H4 (cell line): ENCODE measurements around the gene TAPBPL. TPM values are rescaled to one million over a fixed set of nuclear protein-coding genes. Genes with fewer than 3 reads are reported as not detected.
"Not testable (repeated sequence)": the region's sequence is repeated elsewhere in the genome, so short reads cannot be mapped to it uniquely, and the experiment has no call there.

Experiments
- DNase-seq: peaks from one replicate; pipeline ENCODE4 v3.0.0-alpha.2; 2015; ENCODE audit warnings: low spot score
- total RNA-seq: library from RNA; depleted of rRNA; stranded (reverse); fragments of >200 nt; shearing (Covaris generic); gene quantifications from 2 replicates; pipeline ENCODE4 v1.2.3, GENCODE V29; 2014

Gene TAPBPL
- total RNA-seq, 1 experiment from 2014 or later, result 20.5 TPM

DNA sequence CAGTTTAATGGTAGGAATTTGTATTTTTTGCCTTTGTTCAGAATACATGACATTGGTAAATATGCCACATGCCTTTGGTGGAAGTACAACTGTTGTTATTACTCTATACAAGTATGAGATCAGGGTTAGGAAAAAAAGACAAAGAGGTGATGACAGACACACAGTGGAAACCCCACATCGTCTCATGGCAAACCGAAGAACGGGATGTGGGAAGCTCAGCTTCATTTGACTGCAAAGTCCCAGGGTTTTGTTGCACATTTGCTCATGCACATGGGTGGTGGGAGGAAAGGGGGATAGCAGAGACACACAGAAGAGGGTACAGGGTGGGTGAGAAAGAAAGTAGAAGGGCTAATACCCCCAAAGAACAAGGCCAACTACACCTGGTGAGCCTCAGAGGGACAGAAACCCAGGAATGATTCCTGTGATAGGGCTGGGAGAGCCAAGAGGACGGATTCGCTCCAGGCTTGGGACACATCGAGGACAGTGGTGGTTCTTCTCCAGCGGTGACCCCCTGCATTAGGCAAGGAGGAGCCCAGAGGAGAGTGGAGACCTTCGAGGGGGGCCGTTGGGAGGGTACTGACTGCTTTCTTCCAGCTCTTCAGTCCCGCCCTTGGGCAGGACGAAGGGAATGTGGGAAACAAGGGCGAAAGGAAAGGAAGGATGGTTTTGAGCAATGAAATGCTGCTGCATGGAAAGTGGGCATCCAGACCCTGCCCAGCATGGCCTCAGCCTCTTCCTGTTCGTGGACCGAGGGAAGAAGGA, 10.6 kb downstream of the TAPBPL start:
- DNase-seq, result no peak

GRCh38 chr12:6463216-6463615, 11.4 kb downstream of the TAPBPL start:
- DNase-seq, result no peak

GRCh38 chr12:6463858-6464257, 12.0 kb downstream of the TAPBPL start:
- no peak for DNase-seq

DNA sequence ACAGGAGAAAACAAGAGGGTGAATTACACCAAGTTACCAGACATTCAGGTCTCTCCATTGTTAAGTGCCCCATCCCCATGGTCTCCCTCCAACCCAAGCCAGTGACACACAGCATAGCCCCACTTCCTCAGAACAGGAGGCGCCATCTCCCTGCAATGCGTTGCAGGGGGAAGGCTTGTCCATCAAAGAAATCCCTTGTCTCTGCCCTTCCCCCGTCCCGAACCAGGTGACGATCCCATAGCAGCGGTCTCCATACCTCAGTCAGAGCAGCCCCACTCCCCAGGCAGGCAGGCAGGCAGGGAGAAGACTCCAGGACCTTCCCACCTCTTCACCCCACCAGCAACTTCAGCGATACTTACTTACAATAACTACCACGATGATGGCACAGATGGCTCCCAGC, 12.7 kb downstream of the TAPBPL start:
- DNase-seq, result no peak

GRCh38 chr12:6465467-6466183, 13.8 kb downstream of the TAPBPL start:
- DNase-seq, result peak; percentile 58

DNA sequence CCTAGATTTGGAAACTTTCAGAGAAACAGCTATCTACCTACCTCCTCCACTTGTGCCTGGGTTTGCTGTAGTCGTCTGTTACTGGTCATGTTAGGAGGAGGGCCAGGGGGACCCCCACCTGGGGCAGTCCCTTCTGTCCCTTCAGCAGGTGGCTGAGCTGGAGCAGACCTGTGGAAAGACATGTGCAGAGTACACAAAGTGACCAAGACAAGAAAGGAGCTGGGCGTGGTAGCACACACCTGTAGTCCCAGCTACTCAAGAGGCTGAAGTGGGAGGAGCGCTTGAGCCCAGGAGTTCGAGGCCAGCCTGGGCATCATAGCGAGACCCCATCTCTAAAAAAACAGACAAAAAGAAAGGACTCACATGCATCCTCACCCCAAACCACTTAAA, 14.3 kb downstream of the TAPBPL start:
- no peak for DNase-seq

- DNase-seq, result not testable (repeated sequence)
Observed at GRCh38 chr12:6466751-6467150, 14.9 kb downstream of the TAPBPL start.

- DNase-seq, result not testable (repeated sequence)
Observed at GRCh38 chr12:6467571-6468282, 15.9 kb downstream of the TAPBPL start.

GRCh38 chr12:6468283-6468575, 16.4 kb downstream of the TAPBPL start:
- DNase-seq, result no peak

DNA sequence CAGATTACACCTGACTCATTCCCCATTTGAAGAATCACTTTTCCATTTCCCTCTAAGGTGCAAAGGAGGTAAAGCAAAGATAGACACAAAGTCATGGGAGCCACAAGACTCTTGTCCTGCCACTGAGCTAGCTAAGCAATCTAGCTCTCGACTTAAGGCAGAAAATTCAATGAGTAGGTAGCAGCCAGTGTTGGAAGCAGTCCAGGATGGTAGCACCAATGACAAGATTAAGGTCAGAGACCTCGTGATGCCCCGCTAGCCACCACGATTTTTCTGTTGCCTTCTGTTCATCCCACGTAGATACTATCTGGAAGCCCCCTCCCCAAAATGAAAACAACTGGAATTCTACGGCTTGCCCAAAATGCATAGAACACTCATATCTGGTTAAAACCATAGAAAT, 17.2 kb downstream of the TAPBPL start:
- DNase-seq, result no peak

DNA sequence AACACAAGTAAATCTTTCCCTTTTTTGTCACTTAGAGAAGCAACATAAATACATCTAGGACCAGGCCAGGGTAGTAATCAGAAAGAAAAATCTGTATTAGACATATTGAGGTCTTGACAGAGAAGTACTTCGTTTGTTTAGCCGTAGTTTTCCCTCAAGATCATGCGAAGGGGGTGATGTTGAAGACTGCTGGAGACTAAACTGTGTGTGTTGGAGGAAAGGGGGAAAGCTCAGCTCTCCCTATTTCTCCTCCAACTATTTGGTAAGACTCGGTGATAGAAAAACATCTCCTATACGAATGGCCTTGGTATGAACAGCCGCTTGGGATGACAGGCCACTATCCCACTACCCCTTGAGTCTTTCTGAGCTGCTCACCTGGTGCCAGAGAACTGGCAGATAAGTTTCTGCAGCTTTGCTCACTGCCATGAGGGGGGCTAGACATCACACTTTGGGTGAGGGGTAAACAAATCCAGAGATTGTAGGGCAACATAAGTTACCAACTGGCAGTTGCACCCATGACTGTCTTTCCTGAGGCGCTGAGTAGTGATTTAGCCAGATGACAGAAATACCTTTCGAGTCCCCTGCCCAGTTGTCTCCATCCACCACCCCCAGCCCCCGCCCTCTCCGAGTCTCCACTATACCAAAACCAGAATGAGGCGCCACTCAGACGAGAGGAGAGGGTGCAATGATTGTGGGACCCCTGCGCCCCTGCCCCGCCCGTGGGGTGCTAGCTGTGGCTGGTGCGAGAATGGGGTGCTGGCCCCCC, 17.9 kb downstream of the TAPBPL start:
- no peak for DNase-seq

DNA sequence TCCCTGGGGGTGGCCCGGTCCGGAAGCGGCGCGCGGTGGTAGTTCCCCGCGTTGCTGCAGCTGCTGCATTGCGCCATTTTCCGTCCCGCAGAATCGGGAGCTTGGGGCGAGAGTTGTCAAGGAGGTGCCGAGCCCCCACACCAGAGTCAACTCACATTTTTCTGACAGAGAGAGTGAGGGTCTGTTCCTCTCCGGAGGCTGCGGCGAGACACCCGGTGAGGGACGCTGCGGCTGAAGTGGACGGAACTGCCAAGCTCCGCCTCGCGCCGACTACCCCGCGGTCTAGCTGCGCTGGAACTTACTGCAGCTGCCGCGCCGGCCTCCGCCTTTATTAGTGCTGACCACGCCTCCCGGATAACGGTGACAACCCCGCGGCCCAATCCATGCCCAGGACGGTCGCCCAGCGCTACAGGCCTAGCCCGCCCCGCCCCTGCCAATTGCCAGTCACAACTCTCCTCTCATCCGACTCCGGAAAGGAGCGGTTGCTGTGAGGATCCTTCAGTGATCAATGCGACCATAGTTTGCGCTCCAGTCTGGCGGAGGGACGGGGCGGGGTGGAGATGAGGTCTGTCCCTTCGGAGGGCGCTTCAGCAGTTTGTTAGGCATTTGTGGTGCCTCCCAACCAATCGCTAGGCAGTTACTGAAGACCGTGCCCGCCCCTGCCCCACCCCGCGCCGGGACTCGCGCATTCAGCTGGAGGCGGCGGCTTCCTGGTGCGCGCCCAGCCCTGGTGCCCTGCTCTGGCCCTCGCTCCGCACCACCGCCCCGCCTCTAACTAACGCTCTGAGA, 18.7 kb downstream of the TAPBPL start, which contains the start of gene VAMP1:
TSS of gene VAMP1 (minus strand) at position 303 of the 789 bp plus-strand sequence. CDS start at position 157, 146 bp downstream.
- DNase-seq, result peak; percentile 99

DNA sequence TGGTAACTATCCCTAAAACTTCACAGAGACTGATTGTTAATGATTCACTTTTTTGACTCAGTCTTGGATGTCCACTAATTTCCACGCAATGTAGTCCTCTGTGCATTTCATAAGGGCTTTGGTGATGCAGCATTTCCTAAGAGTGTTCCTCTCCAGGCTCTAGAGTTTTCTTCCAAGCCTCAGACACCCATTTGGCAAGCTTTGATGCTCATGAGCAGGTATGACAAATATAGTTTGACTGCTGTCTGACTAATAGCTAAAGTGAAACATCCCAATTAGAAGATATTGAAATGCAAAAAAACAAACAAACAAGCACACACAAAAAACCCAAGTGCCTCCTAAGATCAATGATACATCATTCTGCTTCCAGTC, 20.1 kb downstream of the TAPBPL start:
- no peak for DNase-seq

GRCh38 chr12:6472491-6472890, 20.6 kb downstream of the TAPBPL start:
- DNase-seq, result no peak

DNA sequence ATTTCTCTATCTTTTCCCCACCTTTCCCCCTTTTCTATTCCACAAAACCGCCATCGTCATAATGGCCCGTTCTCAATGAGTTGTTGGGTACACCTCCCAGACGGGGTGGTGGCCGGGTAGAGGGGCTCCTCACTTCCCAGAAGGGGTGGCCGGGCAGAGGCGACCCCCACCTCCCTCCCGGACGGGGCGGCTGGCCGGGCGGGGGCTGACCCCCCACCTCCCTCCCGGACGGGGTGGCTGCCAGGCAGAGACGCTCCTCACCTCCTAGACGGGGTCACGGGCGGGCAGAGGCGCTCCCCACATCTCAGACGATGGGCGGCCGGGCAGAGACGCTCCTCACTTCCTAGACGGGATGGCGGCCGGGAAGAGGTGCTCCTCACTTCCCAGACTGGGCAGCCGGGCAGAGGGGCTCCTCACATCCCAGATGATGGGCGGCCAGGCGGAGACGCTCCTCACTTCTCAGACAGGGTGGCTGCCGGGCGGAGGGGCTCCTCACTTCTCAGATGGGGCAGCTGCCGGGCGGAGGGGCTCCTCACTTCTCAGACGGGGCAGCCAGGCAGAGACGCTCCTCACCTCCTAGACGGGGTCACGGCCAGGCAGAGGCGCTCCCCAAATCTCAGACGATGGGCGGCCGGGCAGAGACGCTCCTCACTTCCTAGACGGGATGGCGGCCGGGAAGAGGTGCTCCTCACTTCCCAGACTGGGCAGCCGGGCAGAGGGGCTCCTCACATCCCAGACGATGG, 23.6 kb downstream of the TAPBPL start:
- DNase-seq, result not testable (repeated sequence)

DNA sequence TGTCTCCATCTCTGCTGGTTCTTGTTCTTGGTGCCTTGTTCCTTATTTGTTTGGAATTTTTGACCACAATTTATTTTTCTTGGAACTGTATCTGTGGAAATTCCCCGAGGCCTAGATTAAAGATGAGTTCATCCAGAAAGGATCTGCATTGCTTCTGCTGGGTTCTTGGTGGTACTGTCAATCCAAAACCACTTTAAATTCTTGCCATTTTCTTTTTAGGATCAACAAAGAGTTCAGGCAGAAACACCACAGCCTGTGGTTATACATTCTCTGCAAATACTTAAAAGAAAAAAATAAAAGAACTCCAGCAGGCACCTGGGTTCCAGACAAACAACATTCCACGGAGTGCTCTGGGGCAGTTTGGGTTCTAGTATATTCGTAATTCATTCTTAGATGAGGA, 24.6 kb downstream of the TAPBPL start:
- peak; percentile 88 for DNase-seq

DNA sequence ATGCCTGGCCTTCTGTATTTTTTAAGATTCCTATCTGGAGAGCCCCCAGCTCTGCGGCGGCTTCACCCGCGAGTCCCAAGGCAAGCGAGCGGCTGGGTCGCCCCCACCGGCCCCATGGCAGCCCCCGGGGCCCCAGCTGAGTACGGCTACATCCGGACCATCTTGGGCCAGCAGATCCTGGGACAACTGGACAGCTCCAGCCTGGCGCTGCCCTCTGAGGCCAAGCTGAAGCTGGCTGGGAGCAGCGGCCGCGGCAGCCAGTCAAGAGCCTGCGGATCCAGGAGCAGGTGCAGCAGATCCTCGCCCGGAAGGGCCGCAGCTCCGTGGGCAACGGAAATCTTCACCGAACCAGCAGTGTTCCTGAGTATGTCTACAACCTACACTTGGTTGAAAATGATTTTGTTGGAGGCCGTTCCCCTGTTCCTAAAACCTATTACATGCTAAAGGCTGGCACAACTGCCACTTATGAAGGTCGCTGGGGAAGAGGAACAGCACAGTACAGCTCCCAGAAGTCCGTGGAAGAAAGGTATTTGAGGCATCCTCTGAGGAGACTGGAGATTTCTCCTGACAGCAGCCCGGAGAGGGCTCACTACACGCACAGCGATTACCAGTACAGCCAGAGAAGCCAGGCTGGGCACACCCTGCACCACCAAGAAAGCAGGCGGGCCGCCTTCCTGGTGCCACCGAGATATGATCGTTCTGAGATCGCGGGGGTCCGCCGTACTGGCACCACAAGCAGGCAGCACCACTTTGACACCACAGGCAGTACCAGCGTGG, 25.9 kb downstream of the TAPBPL start:
- not testable (repeated sequence) for DNase-seq

DNA sequence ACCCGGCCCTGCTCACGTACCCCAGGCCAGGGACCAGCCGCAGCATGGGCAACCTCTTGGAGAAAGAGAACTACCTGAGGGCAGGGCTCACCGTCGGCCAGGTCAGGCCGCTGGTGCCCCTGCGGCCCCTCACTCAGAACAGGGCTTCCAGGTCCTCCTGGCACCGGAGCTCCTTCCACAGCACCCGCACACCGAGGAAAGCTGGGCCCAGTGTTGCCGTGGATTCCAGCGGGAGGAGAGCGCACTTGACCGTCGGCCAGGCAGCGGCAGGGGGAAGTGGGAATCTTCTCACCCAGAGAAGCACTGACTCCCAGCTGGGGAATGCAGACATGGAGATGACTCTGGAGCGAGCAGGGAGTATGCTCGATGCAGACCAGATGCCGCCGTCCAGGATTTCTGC, 26.6 kb downstream of the TAPBPL start:
- no peak for DNase-seq

DNA sequence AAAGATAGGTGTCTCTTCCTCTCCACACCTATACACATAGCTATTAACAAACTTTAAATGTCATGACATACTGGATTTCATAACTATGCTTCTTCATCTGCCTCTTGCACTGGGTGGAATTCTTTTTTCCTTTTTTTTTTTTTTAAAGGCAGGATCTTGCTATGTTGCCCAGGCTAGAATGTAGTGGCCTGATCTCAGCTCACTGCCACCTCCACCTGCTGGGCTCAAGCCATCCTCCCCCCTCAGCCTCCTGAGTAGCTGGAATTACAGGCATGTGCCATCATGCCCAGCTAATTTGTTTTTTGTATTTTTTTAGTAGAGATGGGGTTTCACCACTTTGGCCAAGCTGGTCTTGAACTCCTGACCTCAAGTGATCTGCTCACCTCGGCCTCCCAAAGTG, 36.4 kb downstream of the TAPBPL start:
- no peak for DNase-seq

- DNase-seq, result no peak
Observed at GRCh38 chr12:6489449-6489848, 37.6 kb downstream of the TAPBPL start.
